ENCODE data around the gene SCD5. TPM values are rescaled to one million over a fixed set of nuclear protein-coding genes. Genes with fewer than 3 reads are reported as not detected.

SCD5 gene
- total RNA-seq, 6 donors from 2014 or later: 17.8 to 40.3 (median 25.3) TPM

DNA sequence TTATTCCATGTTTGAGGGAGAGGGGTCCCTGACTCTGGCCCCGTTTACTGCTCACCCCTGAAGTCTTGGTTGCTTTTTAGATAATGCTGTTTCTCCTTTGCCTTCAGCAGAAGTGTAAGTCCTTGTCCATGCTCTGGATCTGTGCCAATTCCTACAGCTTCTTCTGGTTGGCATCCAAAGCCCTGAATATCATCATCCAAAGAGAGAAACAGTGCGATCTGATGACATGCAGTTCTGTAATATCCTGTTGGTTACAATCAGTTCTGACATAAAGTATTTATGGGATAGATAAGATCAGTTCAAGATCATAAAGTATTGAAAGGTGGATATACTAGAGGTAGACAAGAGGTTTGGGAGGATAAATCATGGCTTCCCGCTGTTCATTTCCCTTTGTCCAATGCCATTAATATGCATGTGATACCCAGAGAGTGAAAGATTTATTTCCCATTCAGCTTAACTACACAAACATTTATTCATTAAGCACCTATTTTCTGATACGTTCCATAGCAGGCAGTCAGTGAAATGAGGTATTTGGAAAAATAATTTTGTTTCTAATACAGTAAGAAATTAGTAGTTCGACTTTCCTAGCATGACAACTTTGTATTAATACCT is 183.7 kb downstream of the SCD5 start:
- no peak overlapping the region for H3K4me3 ChIP-seq
- no peak overlapping the region for H3K27ac ChIP-seq
- no peaks in the 10 kb centered on the region for H3K4me1 ChIP-seq
- no peak for DNase-seq
- no peak for ATAC-seq (ENCODE audit: low FRiP score in 2 of 2)
- no peaks in the 10 kb centered on the region for H3K9me3 ChIP-seq
- H3K27me3 ChIP-seq: no peaks in the 10 kb centered on the region
- TF ChIP-seq POLR2AphosphoS5 (IDR thresholded peaks at IDR 0.05) (no peak), POLR2A (IDR thresholded peaks at IDR 0.05) (no peak), EP300 (IDR thresholded peaks at IDR 0.05) (no peak)
- TF ChIP-seq, protein P1, sequence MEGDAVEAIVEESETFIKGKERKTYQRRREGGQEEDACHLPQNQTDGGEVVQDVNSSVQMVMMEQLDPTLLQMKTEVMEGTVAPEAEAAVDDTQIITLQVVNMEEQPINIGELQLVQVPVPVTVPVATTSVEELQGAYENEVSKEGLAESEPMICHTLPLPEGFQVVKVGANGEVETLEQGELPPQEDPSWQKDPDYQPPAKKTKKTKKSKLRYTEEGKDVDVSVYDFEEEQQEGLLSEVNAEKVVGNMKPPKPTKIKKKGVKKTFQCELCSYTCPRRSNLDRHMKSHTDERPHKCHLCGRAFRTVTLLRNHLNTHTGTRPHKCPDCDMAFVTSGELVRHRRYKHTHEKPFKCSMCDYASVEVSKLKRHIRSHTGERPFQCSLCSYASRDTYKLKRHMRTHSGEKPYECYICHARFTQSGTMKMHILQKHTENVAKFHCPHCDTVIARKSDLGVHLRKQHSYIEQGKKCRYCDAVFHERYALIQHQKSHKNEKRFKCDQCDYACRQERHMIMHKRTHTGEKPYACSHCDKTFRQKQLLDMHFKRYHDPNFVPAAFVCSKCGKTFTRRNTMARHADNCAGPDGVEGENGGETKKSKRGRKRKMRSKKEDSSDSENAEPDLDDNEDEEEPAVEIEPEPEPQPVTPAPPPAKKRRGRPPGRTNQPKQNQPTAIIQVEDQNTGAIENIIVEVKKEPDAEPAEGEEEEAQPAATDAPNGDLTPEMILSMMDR (IDR thresholded peaks at IDR 0.05): no peak
- H3K36me3 ChIP-seq: no peaks in the 10 kb centered on the region
- WGBS, 2 donors: 74 to 80% methylated on average over 5 of the region's 5 CpGs

DNA sequence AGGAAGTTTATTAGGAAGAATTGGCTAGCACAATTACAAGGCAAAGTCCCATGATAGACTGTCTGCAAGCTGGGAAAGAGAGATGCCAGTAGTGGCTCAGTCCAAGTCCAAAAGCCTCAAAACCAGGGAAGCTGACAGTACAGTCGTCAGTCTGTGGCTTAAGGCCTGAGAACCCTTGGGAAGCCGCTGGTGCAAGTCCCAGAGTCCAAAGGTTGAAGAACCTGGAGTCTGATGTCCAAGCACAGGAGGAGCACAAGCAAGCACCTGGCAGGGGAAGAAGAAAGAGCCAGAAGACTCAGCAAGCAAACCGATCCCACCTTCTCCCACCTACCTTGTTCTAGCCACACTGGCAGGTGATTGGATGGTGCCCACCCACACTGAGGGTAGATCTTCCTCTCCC is 185.5 kb downstream of the SCD5 start:
- H3K4me1 ChIP-seq: no peaks in the 10 kb centered on the region
- ATAC-seq (ENCODE audit: low FRiP score in 2 of 2) (no peak), DNase-seq (no peak)
- no peaks in the 10 kb centered on the region for H3K27me3 ChIP-seq
- H3K27ac ChIP-seq: no peak overlapping the region
- TF ChIP-seq POLR2AphosphoS5 (IDR thresholded peaks at IDR 0.05) (no peak), EP300 (IDR thresholded peaks at IDR 0.05) (no peak), POLR2A (IDR thresholded peaks at IDR 0.05) (no peak)
- TF ChIP-seq, protein P1 (IDR thresholded peaks at IDR 0.05): no peak
- no peaks in the 10 kb centered on the region for H3K36me3 ChIP-seq
- WGBS, 2 donors: 82 to 91% methylated on average over 3 of the region's 3 CpGs
- H3K4me3 ChIP-seq: no peak overlapping the region
- H3K9me3 ChIP-seq: no peaks in the 10 kb centered on the region

DNA sequence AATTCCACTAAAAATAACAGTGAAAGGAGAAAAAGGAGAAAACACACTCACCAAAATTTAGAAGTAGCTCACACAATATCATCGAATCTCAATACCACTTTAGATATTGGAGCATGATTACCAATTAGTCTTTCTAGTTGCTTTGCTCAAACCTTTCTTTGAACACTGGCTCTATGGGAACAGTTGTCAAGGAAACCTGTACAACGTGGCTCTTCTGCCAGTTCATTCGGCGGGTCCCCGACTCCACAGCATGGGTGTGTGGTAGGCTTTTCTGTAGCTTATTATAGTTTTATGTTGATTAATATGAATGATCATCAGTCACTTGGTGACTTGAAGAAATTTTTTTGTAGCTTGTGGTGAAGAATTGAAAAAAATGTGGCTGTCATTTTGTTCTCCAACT is 186.6 kb downstream of the SCD5 start:
- WGBS, 2 donors: 91 to 92% methylated on average over 5 of the region's 5 CpGs
- Histone ChIP-seq H3K4me1 (no peaks in the 10 kb centered on the region), H3K9me3 (no peaks in the 10 kb centered on the region), H3K27me3 (no peaks in the 10 kb centered on the region), H3K4me3 (no peak overlapping the region), H3K27ac (no peak overlapping the region), H3K36me3 (no peaks in the 10 kb centered on the region)
- no peak for DNase-seq
- no peak for TF ChIP-seq POLR2AphosphoS5 (IDR thresholded peaks at IDR 0.05)
- no peak for TF ChIP-seq POLR2A (IDR thresholded peaks at IDR 0.05)
- TF ChIP-seq, protein P1 (IDR thresholded peaks at IDR 0.05): no peak
- TF ChIP-seq EP300 (IDR thresholded peaks at IDR 0.05): no peak
- ATAC-seq (ENCODE audit: low FRiP score in 2 of 2): no peak

DNA sequence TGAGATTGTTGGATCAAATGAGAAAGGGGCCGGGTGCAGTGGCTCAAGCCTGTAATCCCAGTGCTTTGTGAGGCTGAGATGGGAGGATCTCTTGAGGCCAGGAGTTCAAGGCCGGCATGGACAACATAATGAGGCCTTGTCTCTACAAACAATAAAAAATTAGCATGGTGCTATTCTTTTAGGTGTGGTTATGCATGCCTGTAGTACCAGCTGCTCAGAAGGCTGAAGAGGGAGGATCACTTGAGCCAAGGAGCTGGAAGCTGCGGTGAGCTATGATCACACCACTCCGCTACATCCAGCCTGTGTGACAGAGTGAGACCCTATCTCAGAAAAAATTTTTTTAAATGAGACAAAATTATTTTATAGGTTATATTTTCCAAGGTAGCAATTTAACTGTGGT is 187.1 kb downstream of the SCD5 start:
- no peak for ATAC-seq (ENCODE audit: low FRiP score in 2 of 2)
- 95 to 97% methylated on average over 4 of the region's 4 CpGs for WGBS, 2 donors
- H3K27me3 ChIP-seq: no peaks in the 10 kb centered on the region
- no peaks in the 10 kb centered on the region for H3K36me3 ChIP-seq
- no peaks in the 10 kb centered on the region for H3K9me3 ChIP-seq
- TF ChIP-seq POLR2AphosphoS5 (IDR thresholded peaks at IDR 0.05) (no peak), POLR2A (IDR thresholded peaks at IDR 0.05) (no peak), EP300 (IDR thresholded peaks at IDR 0.05) (no peak)
- TF ChIP-seq, protein P1 (IDR thresholded peaks at IDR 0.05): no peak
- no peak overlapping the region for H3K27ac ChIP-seq
- no peaks in the 10 kb centered on the region for H3K4me1 ChIP-seq
- no peak overlapping the region for H3K4me3 ChIP-seq
- no peak for DNase-seq

DNA sequence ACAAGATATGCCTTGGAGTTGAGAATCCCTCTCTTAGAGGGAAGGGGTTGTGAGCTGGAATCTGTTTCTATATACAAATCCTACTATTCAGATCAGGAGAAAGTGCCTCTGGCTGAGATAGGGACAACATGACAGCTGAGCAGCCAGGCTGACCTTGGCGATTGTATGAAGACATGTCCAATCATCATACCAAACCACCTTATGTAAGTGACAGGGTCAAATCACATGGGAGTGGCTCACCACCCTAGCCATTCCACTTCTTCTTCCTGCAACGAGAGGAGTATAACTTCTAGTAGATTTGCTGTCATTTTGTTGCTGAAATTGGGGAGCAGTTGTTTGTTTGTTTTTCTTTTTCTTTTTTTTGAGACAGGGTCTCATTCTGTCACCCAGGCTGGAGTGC is 188.6 kb downstream of the SCD5 start:
- Histone ChIP-seq H3K4me3 (no peak overlapping the region), H3K27me3 (no peaks in the 10 kb centered on the region), H3K27ac (no peak overlapping the region), H3K9me3 (no peaks in the 10 kb centered on the region), H3K36me3 (no peaks in the 10 kb centered on the region), H3K4me1 (no peaks in the 10 kb centered on the region)
- TF ChIP-seq POLR2AphosphoS5 (IDR thresholded peaks at IDR 0.05) (no peak), EP300 (IDR thresholded peaks at IDR 0.05) (no peak), POLR2A (IDR thresholded peaks at IDR 0.05) (no peak)
- TF ChIP-seq, protein P1 (IDR thresholded peaks at IDR 0.05): no peak
- ATAC-seq (ENCODE audit: low FRiP score in 2 of 2) (no peak), DNase-seq (no peak)
- 79 to 82% methylated on average over 2 of the region's 2 CpGs for WGBS, 2 donors

Data from upper lobe of left lung (tissue), 6 donors.